HL-60 (cell line): ENCODE results near the gene KDELR3.

Source experiments
- DNase-seq, 2 experiments: peaks; one replicate each; pipeline ENCODE4 v3.0.0-alpha.2; 2010 to 2020; ENCODE audit warnings: low read depth in 1 of 2, low spot score in 1 of 2
- H3K27ac ChIP-seq: fragments of 250-450 bp; sonication (Bioruptor Pico); replicated peaks from 2 replicates; pipeline ENCODE4 v1.5.1; 2020; ENCODE audit warnings: mild to moderate bottlenecking, moderate library complexity
- H3K27me3 ChIP-seq: fragments of 250-450 bp; sonication (Bioruptor Pico); 2 replicates; pipeline ENCODE4 v1.5.1; 2021; ENCODE audit warnings: mild to moderate bottlenecking, moderate library complexity; ENCODE audit not compliant: insufficient read depth, poor library complexity, severe bottlenecking
- H3K4me3 ChIP-seq: replicated peaks from 2 replicates; pipeline ENCODE4 v1.5.1; 2011; ENCODE audit warnings: mild to moderate bottlenecking, control low read depth, low read length; ENCODE audit not compliant: insufficient read depth
- CTCF ChIP-seq: IDR thresholded peaks from one replicate; pipeline ENCODE4 v1.5.1; 2011; ENCODE audit warnings: low read length, control low read depth, inconsistent platforms; ENCODE audit not compliant: insufficient read depth
- GABPA ChIP-seq: IDR thresholded peaks from 2 replicates; pipeline ENCODE4 v1.6.1; 2012; ENCODE audit warnings: low read depth
- POLR2AphosphoS5 ChIP-seq: IDR thresholded peaks from 2 replicates; pipeline ENCODE4 v1.6.1; 2012; ENCODE audit warnings: low read depth
- REST ChIP-seq: IDR thresholded peaks from 2 replicates; pipeline ENCODE4 v1.6.1; 2012; ENCODE audit warnings: low read depth; ENCODE audit not compliant: insufficient replicate concordance
- SPI1 ChIP-seq: IDR thresholded peaks from 2 replicates; pipeline ENCODE4 v1.6.1; 2012; ENCODE audit warnings: low read depth, mild to moderate bottlenecking, borderline replicate concordance

KDELR3 gene

GRCh38 chr22:38432264-38432663 lies 35.6 kb upstream of the KDELR3 start:
- H3K4me3 ChIP-seq: no peak overlapping the region
- no peak overlapping the region for H3K27ac ChIP-seq
- no peak for DNase-seq
- TF ChIP-seq REST: no peak
- no peak for TF ChIP-seq CTCF
- no peak for TF ChIP-seq SPI1
- TF ChIP-seq GABPA: no peak
- TF ChIP-seq POLR2AphosphoS5: no peak
- H3K27me3 ChIP-seq: no peaks in the 10 kb centered on the region

GRCh38 chr22:38433871-38434270 lies 34.0 kb upstream of the KDELR3 start:
- Histone ChIP-seq H3K27me3 (no peaks in the 10 kb centered on the region), H3K4me3 (no peak overlapping the region), H3K27ac (no peak overlapping the region)
- no peak for TF ChIP-seq CTCF
- no peak for TF ChIP-seq POLR2AphosphoS5
- TF ChIP-seq GABPA: no peak
- no peak for TF ChIP-seq SPI1
- TF ChIP-seq REST: no peak
- DNase-seq: no peak

DNA sequence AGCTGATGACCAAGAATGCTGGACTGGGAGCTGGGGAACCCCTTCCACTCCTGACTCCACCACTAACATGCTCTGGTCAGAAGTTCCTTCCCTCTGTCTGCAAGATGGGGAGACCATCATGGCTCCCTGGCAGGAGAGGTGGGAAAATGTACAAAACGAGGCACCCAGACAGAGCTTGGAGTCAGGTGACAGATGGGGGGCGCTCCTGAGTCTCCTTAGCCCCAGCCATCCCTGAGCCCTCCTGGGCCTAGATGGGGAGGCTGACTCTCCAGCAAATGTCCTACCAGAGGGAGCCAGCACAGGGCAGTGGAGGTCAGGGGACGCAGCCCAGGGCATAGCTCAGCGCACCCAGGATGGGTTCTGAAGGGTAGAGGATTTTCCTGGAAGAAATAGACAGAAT lies 32.9 kb upstream of the KDELR3 start:
- TF ChIP-seq REST (no peak), GABPA (no peak), POLR2AphosphoS5 (no peak), CTCF (no peak), SPI1 (no peak)
- Histone ChIP-seq H3K27me3 (no peaks in the 10 kb centered on the region), H3K4me3 (no peak overlapping the region), H3K27ac (no peak overlapping the region)
- no peak for DNase-seq
